Kidney (tissue), 14 donors: ENCODE results near the gene SIPA1. TPM values are rescaled to one million over a fixed set of nuclear protein-coding genes. Genes with fewer than 3 reads are reported as not detected.
A peak's percentile ranks its signal among the peaks of the same experiment; 100 is the strongest.

Experiments
- DNase-seq, 5 donors: peaks; one replicate each; pipeline ENCODE4 v3.0.0-alpha.2; 2013 to 2020
- FAIRE-seq: peaks from 2 replicates; lab custom pipeline; 2012; peaks lifted over from hg19 to GRCh38; lab: Jason Lieb, UNC
- H3K27ac ChIP-seq, 2 donors: one replicate each; pipeline ENCODE4 v1.7.0; 2013; ENCODE audit warnings: low read depth in 2 of 2, low read length in 2 of 2, inconsistent platforms in 1 of 2
- H3K27me3 ChIP-seq: one replicate; pipeline ENCODE4 v1.7.1; 2013; ENCODE audit warnings: low read length, inconsistent platforms; ENCODE audit not compliant: control insufficient read depth, insufficient read depth
- H3K36me3 ChIP-seq, 3 donors: one replicate each; pipeline versions ENCODE4 v1.7.0 to v1.7.1; 2013; ENCODE audit warnings: low read length in 3 of 3, control low read depth in 1 of 3, inconsistent platforms in 1 of 3; ENCODE audit not compliant: insufficient read depth in 3 of 3, control insufficient read depth in 2 of 3
- H3K4me1 ChIP-seq, 3 donors: one replicate each; pipeline versions ENCODE4 v1.7.0 to v1.7.1; 2013; ENCODE audit warnings: low read length in 3 of 3, inconsistent platforms in 1 of 3, low read depth in 1 of 3; ENCODE audit not compliant: control insufficient read depth in 2 of 3, insufficient read depth in 2 of 3
- H3K4me3 ChIP-seq, 3 donors: one replicate each; pipeline versions ENCODE4 v1.7.0 to v1.8.1; 2013; ENCODE audit warnings: low read length in 3 of 3, control low read depth in 1 of 3, inconsistent platforms in 1 of 3
- H3K9ac ChIP-seq, 3 donors: one replicate each; pipeline versions ENCODE4 v1.7.0 to v1.7.1; 2013; ENCODE audit warnings: low read length in 3 of 3, control low read depth in 1 of 3, inconsistent platforms in 1 of 3
- H3K9me3 ChIP-seq, 3 donors: one replicate each; pipeline versions ENCODE4 v1.7.0 to v1.7.1; 2013; ENCODE audit warnings: low read length in 3 of 3, control low read depth in 1 of 3, inconsistent platforms in 1 of 3; ENCODE audit not compliant: control insufficient read depth in 2 of 3, insufficient read depth in 1 of 3
- intact Hi-C: fragments of 100-400 bp; cut with DNase I; formaldehyde crosslinking; loops from one replicate; pipeline ENCODE4 v1.11.1; 2022
- polyA plus RNA-seq: library from polyadenylated mRNA; stranded (reverse); fragments of 350-450 nt; fragmentation: Illumina TruSeq; extraction: RNeasy Lipid Tissue Mini Kit (QIAGEN cat#74804); gene quantifications from one replicate; pipeline ENCODE4 v1.2.3, GENCODE V29; 2014; ENCODE audit warnings: low read depth, low replicate concordance; ENCODE audit not compliant: insufficient read depth
- total RNA-seq: library from RNA; stranded (reverse); fragmentation: NEBNext Ultra II Directional; extraction: Animal tissue kit (Norgen Biotek cat#: 25700); gene quantifications from one replicate; pipeline ENCODE4 v1.2.1, GENCODE V29; 2021
- TF ChIP-seq, protein P1 (sequence below): IDR thresholded peaks from 3 replicates; pipeline ENCODE4 v1.5.1; 2012; ENCODE audit warnings: mild to moderate bottlenecking, moderate library complexity, borderline replicate concordance; ENCODE audit not compliant: insufficient read depth; ENCODE audit errors: extremely low read depth
- donor health status: control.
- donor health status: control.
- donor health status: control.
- donor health status: control.
- donor health status: control.
- donor health status: DM: yes; HTN: yes; CAD: no.
- donor health status: Normal renal cell carcinoma (clear cell type).

The SIPA1 gene
- total and polyA plus RNA-seq, 2 donors from 2014 or later, result 46.4 to 71.0 TPM

DNA sequence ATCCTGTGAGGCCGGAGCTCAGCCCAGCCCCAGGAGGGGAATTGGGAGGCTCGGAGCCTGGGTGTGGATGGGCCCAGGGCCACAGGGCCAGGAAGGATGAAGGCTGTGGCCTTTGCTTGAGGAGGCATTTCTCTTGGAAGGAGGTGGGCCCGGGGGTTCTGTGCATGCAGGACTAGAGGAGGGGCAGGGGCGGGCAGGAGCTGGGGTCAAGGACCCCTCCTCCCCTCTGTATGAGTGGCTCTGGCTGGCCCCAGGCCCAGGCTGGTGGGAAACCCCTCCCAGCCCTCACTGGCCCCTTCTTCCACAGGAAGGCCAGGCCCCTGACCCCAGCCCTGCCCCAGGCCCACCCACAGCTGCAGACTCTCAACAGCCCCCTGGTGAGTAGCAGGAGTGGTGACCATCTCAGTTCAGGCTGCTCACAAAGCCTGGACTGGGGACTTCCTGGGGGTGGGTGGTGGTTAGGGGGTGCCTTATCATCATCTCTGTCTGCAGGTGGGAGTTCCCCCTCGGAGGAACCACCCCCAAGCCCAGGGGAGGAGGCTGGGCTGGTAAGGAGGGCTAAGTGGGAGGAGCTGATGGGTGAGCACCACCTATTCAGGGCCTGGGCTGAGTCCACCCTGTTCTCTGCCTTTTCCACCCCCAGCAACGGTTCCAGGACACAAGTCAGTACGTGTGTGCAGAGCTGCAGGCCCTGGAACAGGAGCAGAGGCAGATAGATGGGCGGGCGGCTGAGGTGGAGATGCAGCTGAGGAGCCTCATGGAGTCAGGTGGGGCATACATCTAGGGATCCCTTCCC is 48.3 kb upstream of the SIPA1 start:
- TF ChIP-seq, protein P1, sequence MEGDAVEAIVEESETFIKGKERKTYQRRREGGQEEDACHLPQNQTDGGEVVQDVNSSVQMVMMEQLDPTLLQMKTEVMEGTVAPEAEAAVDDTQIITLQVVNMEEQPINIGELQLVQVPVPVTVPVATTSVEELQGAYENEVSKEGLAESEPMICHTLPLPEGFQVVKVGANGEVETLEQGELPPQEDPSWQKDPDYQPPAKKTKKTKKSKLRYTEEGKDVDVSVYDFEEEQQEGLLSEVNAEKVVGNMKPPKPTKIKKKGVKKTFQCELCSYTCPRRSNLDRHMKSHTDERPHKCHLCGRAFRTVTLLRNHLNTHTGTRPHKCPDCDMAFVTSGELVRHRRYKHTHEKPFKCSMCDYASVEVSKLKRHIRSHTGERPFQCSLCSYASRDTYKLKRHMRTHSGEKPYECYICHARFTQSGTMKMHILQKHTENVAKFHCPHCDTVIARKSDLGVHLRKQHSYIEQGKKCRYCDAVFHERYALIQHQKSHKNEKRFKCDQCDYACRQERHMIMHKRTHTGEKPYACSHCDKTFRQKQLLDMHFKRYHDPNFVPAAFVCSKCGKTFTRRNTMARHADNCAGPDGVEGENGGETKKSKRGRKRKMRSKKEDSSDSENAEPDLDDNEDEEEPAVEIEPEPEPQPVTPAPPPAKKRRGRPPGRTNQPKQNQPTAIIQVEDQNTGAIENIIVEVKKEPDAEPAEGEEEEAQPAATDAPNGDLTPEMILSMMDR, result no peak
- Histone ChIP-seq H3K4me1 (peaks cover 0 to 13% (median 0%) of the 10 kb centered on the region in 3 donors), H3K27ac (no peak overlapping the region), H3K4me3 (no peak overlapping the region), H3K9me3 (no peaks in the 10 kb centered on the region), H3K36me3 (no peaks in the 10 kb centered on the region), H3K27me3 (no peaks in the 10 kb centered on the region), H3K9ac (no peak overlapping the region)
- no peak for FAIRE-seq
- no peak for DNase-seq
- intact Hi-C loops, result no loop called here

DNA sequence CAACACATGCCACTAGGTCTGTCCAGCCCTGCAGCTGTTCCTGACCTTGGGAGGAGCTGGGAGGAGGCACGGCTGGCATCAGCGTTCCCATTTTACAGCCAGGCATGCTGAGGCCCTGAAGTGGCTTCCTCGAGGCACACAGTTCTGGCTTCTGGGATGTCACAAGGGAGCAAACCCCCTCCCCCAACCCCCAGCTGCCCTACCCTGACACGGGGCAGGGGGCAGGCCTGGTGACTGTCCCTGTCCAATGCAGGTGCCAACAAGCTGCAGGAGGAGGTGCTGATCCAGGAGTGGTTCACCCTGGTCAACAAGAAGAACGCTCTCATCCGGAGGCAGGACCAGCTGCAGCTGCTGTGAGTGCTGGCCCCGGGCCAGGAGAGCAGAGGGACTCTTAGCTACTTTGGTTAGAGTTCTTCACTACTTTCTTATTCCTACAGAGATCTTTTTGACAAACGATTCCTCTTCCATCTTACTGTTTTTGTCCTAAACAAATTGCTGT is 47.6 kb upstream of the SIPA1 start:
- Histone ChIP-seq H3K36me3 (no peaks in the 10 kb centered on the region), H3K9me3 (no peaks in the 10 kb centered on the region), H3K4me3 (no peak overlapping the region), H3K9ac (no peak overlapping the region), H3K4me1 (peaks cover 0 to 13% (median 0%) of the 10 kb centered on the region in 3 donors), H3K27ac (no peak overlapping the region), H3K27me3 (no peaks in the 10 kb centered on the region)
- TF ChIP-seq, protein P1, result no peak
- peak in 2 of 5 donors; percentile 84 to 86 for DNase-seq
- intact Hi-C loops, result no loop called here
- FAIRE-seq, result no peak

DNA sequence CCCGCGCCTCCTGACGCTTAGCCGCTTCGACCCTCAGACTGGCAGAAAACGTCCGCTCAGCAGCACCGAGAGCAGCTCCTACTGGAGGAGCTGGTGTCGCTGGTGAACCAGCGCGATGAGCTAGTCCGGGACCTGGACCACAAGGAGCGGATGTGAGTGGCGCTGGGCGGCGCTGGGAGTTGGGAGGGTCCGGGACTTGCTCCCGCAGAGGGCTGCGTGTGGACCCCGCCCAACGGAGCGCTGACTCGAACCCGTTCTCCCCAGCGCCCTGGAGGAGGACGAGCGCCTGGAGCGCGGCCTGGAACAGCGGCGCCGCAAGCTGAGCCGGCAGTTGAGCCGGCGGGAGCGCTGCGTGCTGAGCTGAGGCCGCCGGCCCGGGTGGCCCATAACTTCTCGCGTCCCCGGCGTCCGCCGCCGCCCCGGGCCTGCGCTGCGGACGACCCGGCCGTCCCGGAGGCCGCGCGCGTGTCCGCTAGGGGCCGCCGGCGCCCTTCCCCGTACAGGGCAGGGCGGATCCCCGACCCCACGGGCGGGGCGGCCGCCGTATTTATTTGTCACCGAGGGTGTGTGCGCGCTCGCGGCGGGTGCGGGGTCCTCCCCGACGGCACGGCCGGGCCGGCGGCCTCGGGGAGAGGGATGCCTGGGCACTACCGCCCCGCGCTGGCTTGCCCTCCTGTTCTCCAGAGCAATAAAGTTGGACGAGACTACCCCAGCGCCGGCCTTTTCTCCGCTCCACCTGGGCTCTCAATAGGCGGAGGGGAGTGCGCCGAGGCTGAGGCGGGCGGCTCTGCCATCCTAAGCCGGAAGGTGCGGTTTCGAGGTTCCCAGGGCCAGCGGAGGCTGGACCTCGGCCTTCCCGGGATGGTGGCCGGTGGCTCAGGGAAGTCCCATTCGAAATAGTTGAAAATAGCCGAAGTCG is 45.7 kb upstream of the SIPA1 start:
- Histone ChIP-seq H3K27ac (peak overlapping the region in 1 of 2 donors; percentile 45), H3K36me3 (no peaks in the 10 kb centered on the region), H3K4me3 (no peak overlapping the region), H3K9me3 (no peaks in the 10 kb centered on the region), H3K9ac (no peak overlapping the region), H3K4me1 (peaks cover 0 to 11% (median 0%) of the 10 kb centered on the region in 3 donors), H3K27me3 (no peaks in the 10 kb centered on the region)
- FAIRE-seq, result no peak
- intact Hi-C loops, result no loop called here
- peak; percentile 64 to 84 (median 73) for DNase-seq
- TF ChIP-seq, protein P1, result peak; percentile 8
